Prostate gland (tissue), 2 donors: ENCODE measurements around the gene CRYZL1. TPM values are rescaled to one million over a fixed set of nuclear protein-coding genes. Genes with fewer than 3 reads are reported as not detected.

Source experiments
- DNase-seq: peaks from one replicate; pipeline ENCODE4 v3.0.0-alpha.2; 2019; ENCODE audit warnings: low spot score
- H3K27ac ChIP-seq, 2 donors: fragments of 200-600 bp; sonication (generic); 2 replicates each; pipeline ENCODE4 v1.5.1; 2017 to 2019
- H3K27me3 ChIP-seq: fragments of 200-600 bp; sonication (generic); replicated peaks from 2 replicates; pipeline ENCODE4 v1.5.1; 2019; ENCODE audit not compliant: insufficient read depth
- H3K36me3 ChIP-seq, 2 donors: fragments of 200-600 bp; sonication (generic); 1 replicate in 1 of 2; 2 replicates in 1 of 2; pipeline versions ENCODE4 v1.5.1 to v1.8.1; 2017 to 2019
- H3K4me1 ChIP-seq: fragments of 200-600 bp; sonication (generic); replicated peaks from 2 replicates; pipeline ENCODE4 v1.5.1; 2019
- H3K4me3 ChIP-seq, 2 donors: fragments of 200-600 bp; sonication (generic); 2 replicates each; pipeline ENCODE4 v1.5.1; 2017 to 2019
- H3K9me3 ChIP-seq: fragments of 200-600 bp; sonication (generic); 2 replicates; pipeline ENCODE4 v1.5.1; 2017
- POLR2A ChIP-seq: fragments of 450-650 bp; IDR thresholded peaks from one replicate; pipeline ENCODE4 v1.6.1; 2016; ENCODE audit warnings: antibody characterized with exemption, mild to moderate bottlenecking
- POLR2AphosphoS5 ChIP-seq: sonication (generic); formaldehyde crosslinking; IDR thresholded peaks from one replicate; pipeline ENCODE4 v1.6.1; 2017; ENCODE audit warnings: antibody characterized with exemption
- WGBS: methylation state at CpG from one replicate; pipeline ENCODE4 v1.1.5; 2018; 5-methylcytosine and 5-hydroxymethylcytosine counted together
- intact Hi-C: fragments of 100-400 bp; cut with DNase I; formaldehyde crosslinking; loops from one replicate; pipeline ENCODE4 v1.14.2; 2022
- total RNA-seq, 2 donors: library from RNA; depleted of rRNA; stranded (reverse); fragments of >200 nt; gene quantifications; one replicate each; pipeline ENCODE4 v1.1.0, GENCODE V29; 2016
- TF ChIP-seq, protein P1 (sequence below), 4 experiments: fragments of 200-600 bp in 2 of 4; fragments of 450-650 bp in 2 of 4; sonication (generic) in 2 of 4; IDR thresholded peaks; 1 replicate in 3 of 4; 2 replicates in 1 of 4; pipeline ENCODE4 v1.5.1; 2016 to 2019; ENCODE audit warnings: antibody characterized with exemption in 4 of 4, mild to moderate bottlenecking in 2 of 4, moderate library complexity in 2 of 4

The CRYZL1 gene
- total RNA-seq, 2 donors from 2014 or later, result 22.3 to 28.9 TPM

GRCh38 chr21:33543505-33544129, 97.9 kb downstream of the CRYZL1 start:
- under 1% methylated on average over 26 of the region's 26 CpGs for WGBS
- TF ChIP-seq, protein P1, sequence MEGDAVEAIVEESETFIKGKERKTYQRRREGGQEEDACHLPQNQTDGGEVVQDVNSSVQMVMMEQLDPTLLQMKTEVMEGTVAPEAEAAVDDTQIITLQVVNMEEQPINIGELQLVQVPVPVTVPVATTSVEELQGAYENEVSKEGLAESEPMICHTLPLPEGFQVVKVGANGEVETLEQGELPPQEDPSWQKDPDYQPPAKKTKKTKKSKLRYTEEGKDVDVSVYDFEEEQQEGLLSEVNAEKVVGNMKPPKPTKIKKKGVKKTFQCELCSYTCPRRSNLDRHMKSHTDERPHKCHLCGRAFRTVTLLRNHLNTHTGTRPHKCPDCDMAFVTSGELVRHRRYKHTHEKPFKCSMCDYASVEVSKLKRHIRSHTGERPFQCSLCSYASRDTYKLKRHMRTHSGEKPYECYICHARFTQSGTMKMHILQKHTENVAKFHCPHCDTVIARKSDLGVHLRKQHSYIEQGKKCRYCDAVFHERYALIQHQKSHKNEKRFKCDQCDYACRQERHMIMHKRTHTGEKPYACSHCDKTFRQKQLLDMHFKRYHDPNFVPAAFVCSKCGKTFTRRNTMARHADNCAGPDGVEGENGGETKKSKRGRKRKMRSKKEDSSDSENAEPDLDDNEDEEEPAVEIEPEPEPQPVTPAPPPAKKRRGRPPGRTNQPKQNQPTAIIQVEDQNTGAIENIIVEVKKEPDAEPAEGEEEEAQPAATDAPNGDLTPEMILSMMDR (IDR thresholded peaks at IDR 0.05), result no peak
- no peak for TF ChIP-seq POLR2AphosphoS5
- no peaks in the 10 kb centered on the region for H3K27me3 ChIP-seq
- no peaks in the 10 kb centered on the region for H3K36me3 ChIP-seq
- H3K4me1 ChIP-seq, result peaks cover 5% of the 10 kb centered on the region
- DNase-seq, result peak; percentile 57
- peak overlapping the region; percentile 99 for H3K27ac ChIP-seq
- intact Hi-C loops, result loop anchor here (2.0 kb wide), 1 partner anchor 65 kb away; the partner anchor contains the start of gene TMEM50B
- no peaks in the 10 kb centered on the region for H3K9me3 ChIP-seq
- peak overlapping the region; percentile 63 to 65 for H3K4me3 ChIP-seq

DNA sequence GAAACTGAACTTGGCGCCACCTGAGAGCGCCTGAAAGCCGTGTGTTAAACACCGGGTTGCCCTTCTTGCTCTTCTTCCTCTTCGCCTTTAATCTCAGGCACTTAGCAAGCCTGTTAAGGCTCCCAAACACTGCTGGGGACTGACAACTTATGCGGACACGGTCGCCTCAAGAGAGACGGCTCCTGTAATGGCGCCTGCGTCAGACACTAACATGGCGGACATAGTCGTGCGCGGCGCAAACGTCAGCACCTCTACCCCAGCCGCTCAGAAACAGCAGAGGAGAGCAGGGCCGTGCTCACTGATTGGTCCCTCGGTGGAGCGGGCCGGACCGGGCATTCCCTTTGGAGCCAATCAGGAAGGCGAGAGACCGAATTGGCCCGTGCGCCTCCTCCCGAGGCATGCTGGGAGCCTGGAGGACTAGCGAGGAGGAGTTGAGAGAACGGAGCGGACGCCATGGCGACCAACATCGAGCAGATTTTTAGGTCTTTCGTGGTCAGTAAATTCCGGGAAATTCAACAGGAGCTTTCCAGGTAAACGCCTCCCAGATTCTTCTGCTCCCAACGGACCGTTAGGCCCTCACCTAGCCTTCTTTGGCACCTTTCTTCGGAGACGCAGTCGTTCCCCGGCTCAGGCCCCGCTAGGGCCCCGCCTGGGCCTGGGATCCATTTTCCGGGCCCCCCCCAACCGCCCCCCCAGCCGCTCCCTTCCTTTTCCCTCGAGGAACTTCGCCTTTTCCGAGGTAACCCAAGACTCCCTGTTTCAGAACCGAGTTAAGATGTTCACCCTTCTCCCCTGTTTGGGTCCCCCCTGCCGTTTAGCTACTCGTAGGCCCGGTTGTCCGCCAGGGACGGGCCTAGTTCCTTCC, 98.7 kb downstream of the CRYZL1 start, which contains the start of gene SON:
TSS of gene SON (plus strand) at position 399 of the 865 bp plus-strand sequence. CDS start at position 454, 55 bp downstream.
- DNase-seq, result peak; percentile 99
- intact Hi-C loops, result loop anchor here (2.0 kb wide), 1 partner anchor 64 kb away; the partner anchor contains the start of gene TMEM50B
- H3K27me3 ChIP-seq, result no peaks in the 10 kb centered on the region
- peaks cover 5% of the 10 kb centered on the region for H3K4me1 ChIP-seq
- peak within 1 kb of the TSS; percentile 99 for H3K27ac ChIP-seq
- H3K4me3 ChIP-seq, result peak within 1 kb of the TSS; percentile 63 to 65
- WGBS, result under 1% methylated on average over 56 of the region's 57 CpGs
- H3K36me3 ChIP-seq, result no peaks in the 10 kb centered on the region
- H3K9me3 ChIP-seq, result no peaks in the 10 kb centered on the region
- TF ChIP-seq POLR2AphosphoS5, result peak; percentile 95
- peak; percentile 95 for TF ChIP-seq POLR2A
- TF ChIP-seq, protein P1 (IDR thresholded peaks at IDR 0.05), result peak in 1 of 4 experiments; percentile 4

DNA sequence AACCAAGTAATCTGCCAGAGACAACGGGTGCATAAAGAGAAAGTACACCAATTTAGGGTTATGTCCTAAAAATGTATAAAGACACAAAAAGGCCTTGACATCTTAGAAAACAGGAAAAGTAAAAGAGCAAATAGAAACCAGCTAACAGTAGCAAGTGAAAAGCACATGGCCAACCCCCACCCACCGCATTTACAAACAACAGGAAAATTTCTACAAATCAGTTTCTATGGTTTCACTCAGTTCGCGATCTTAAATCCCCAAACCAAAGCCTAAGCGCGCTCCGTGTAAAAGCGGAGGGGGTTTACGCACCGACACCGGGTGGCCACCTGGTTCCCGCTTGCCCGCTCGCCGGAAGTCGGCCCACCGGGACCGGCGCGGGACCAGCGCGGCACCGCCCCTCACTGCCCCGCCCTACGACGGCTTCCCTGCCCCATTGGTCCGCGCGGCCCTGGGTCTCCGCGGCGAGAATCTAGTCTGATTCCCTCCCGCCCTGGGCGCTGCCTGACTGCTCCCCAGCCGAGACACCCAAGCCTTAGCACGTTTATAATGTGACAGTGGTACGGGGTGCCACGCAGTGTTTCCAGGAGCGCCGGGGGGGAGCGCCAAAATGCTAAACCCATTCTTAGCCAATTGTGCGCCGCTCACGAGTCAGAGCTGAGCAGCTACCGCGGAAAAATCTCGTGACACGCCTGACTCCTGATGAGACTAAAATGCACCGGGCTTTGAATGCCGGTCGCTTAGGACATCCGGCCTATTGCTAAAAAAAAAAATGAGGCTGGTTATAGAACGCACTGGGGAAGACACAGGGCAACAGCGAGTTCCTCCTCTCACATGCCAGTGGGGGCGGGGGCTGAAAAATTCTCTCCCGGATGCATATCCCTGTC, 99.5 kb downstream of the CRYZL1 start, which contains the start of gene GART:
TSS of gene GART (minus strand) at position 362 of the 884 bp plus-strand sequence. CDS start 2,802 bp downstream, outside the sequence.
- TF ChIP-seq, protein P1 (IDR thresholded peaks at IDR 0.05), result no peak
- TF ChIP-seq POLR2AphosphoS5 (peak; percentile 74), POLR2A (peak; percentile 60)
- no peaks in the 10 kb centered on the region for H3K36me3 ChIP-seq
- no peaks in the 10 kb centered on the region for H3K9me3 ChIP-seq
- peak; percentile 79 for DNase-seq
- peaks cover 5% of the 10 kb centered on the region for H3K4me1 ChIP-seq
- H3K27ac ChIP-seq, result peak within 1 kb of the TSS; percentile 99
- H3K4me3 ChIP-seq, result peak within 1 kb of the TSS; percentile 63 to 65
- WGBS, result 1% methylated on average over 49 of the region's 56 CpGs
- no peaks in the 10 kb centered on the region for H3K27me3 ChIP-seq
- intact Hi-C loops, result loop anchor here (2.0 kb wide), 1 partner anchor 63 kb away; the partner anchor contains the start of gene TMEM50B

DNA sequence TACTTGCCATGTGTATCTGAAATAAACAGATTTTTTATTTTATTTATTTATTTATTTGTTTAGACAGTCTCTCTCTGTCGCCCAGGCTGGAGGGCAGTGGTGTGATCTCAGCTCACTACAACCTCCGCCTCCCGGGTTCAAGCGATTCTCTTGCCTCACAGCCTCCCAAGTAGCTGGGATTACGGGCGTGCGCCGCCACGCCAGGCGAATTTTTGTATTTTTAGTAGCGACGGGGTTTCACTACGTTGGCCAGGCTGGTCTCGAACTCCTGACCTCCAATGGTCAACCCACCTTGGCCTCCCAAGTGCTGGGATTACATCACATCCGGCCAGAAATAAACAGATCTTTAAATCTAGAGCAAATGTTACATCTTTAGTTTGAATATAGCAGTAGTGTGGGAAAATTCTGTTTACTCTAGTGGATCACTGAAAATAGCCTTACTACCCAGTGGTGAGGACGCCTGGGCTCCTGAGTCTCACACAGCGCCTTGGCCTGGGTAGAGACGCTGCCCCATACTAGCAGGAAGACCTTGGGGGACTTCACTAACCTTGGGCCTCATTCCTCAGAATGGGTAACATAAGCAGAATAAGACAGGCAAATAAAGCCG, 100.3 kb downstream of the CRYZL1 start:
- peak overlapping the region; percentile 63 to 65 for H3K4me3 ChIP-seq
- H3K27me3 ChIP-seq, result no peaks in the 10 kb centered on the region
- 58% methylated on average over 19 of the region's 19 CpGs for WGBS
- H3K27ac ChIP-seq, result peak overlapping the region; percentile 99
- TF ChIP-seq, protein P1 (IDR thresholded peaks at IDR 0.05), result no peak
- TF ChIP-seq POLR2A (no peak), POLR2AphosphoS5 (no peak)
- DNase-seq, result no peak
- intact Hi-C loops, result no loop called here
- no peaks in the 10 kb centered on the region for H3K9me3 ChIP-seq
- peaks cover 3% of the 10 kb centered on the region for H3K4me1 ChIP-seq
- H3K36me3 ChIP-seq, result no peaks in the 10 kb centered on the region
